K562 (cell line): ENCODE data around the gene SAT2. TPM values are rescaled to one million over a fixed set of nuclear protein-coding genes. Genes with fewer than 3 reads are reported as not detected.

Experiments
- ATAC-seq: fragments of 200-7000 bp; cut with Tn5 transposase; 3 replicates; pipeline ENCODE4 v1.9.1; 2020; ENCODE audit warnings: moderate library complexity
- BruUV-seq: library from RNA; stranded (reverse); fragments of 400-500 nt; replicated peaks from 2 replicates; lab custom pipeline; 2021; lab: Mats Ljungman, UMichigan
- CTCF ChIA-PET: fragments of 300-600 bp; formaldehyde crosslinking; extraction: SDS; loops from one replicate; lab custom pipeline; 2021; ENCODE audit warnings: low intra/inter-chr PET ratio; lab: Yijun Ruan, JAX
- POLR2A ChIA-PET: fragments of 300-600, 350-650 bp; sonication (Branson Sonifier 250); formaldehyde crosslinking; extraction: SDS; loops from one replicate; lab custom pipeline; 2021; ENCODE audit warnings: antibody characterized with exemption, inconsistent platforms; lab: Yijun Ruan, JAX
- DNase-seq, 4 experiments: peaks; one replicate each; pipeline versions ENCODE4 v3.0.0 to v3.0.0-alpha.2; 2011 to 2018; ENCODE audit warnings: low spot score in 3 of 4, mixed read lengths in 3 of 4; ENCODE audit errors: extremely low read depth in 1 of 4
- FAIRE-seq: peaks from 2 replicates; lab custom pipeline; 2011; peaks lifted over from hg19 to GRCh38; lab: Jason Lieb, UNC
- H2AFZ ChIP-seq: 2 replicates; pipeline ENCODE4 v1.6.0; 2011; ENCODE audit warnings: low read depth, low read length, control low read depth, inconsistent platforms
- H3K27ac ChIP-seq: fragments of 200-600 bp; 3 replicates; pipeline ENCODE4 v1.8.0; 2011; ENCODE audit warnings: low read depth, mild to moderate bottlenecking, control low read depth, inconsistent platforms, low read length, moderate library complexity, mixed read lengths; ENCODE audit errors: extremely low read depth
- H3K27me3 ChIP-seq, 2 experiments: fragments of 300-600 bp in 1 of 2; 2 replicates in 1 of 2; 3 replicates in 1 of 2; pipeline versions ENCODE4 v1.6.0 to v1.8.0; 2011; ENCODE audit warnings: inconsistent platforms in 2 of 2, low read length in 2 of 2, mild to moderate bottlenecking in 1 of 2, mixed read lengths in 1 of 2, moderate library complexity in 1 of 2; ENCODE audit not compliant: control insufficient read depth in 2 of 2, insufficient read depth in 2 of 2
- H3K36me3 ChIP-seq: fragments of 300-600 bp; 3 replicates; pipeline ENCODE4 v1.8.0; 2011; ENCODE audit warnings: mild to moderate bottlenecking, low read length, inconsistent platforms; ENCODE audit not compliant: control insufficient read depth, insufficient read depth
- H3K4me1 ChIP-seq, 2 experiments: fragments of 200-600 bp in 1 of 2; replicated peaks in 1 of 2; 2 replicates in 1 of 2; 3 replicates in 1 of 2; pipeline versions ENCODE4 v1.5.1 to v1.8.0; 2011; ENCODE audit warnings: inconsistent platforms in 2 of 2, low read length in 2 of 2, mild to moderate bottlenecking in 1 of 2, mixed read lengths in 1 of 2, moderate library complexity in 1 of 2; ENCODE audit not compliant: control insufficient read depth in 2 of 2, insufficient read depth in 2 of 2
- H3K4me2 ChIP-seq: 2 replicates; pipeline ENCODE4 v1.6.1; 2011; ENCODE audit warnings: low read length, control low read depth, inconsistent platforms, mixed read lengths; ENCODE audit not compliant: insufficient read depth
- H3K4me3 ChIP-seq: fragments of 200-600 bp; sonication (generic), shearing (Covaris generic); 2 replicates; pipeline ENCODE4 v1.5.1; 2016; ENCODE audit warnings: control low read depth, inconsistent platforms
- H3K79me2 ChIP-seq: fragments of 200-600 bp; 3 replicates; pipeline ENCODE4 v1.8.0; 2011; ENCODE audit warnings: low read length, inconsistent platforms; ENCODE audit not compliant: control insufficient read depth, insufficient read depth
- H3K9ac ChIP-seq, 2 experiments: 2 replicates each; pipeline versions ENCODE4 v1.6.0 to v1.6.1; 2011; ENCODE audit warnings: low read depth in 2 of 2, low read length in 2 of 2, control low read depth in 1 of 2, inconsistent platforms in 1 of 2, mild to moderate bottlenecking in 1 of 2, mixed read lengths in 1 of 2; ENCODE audit not compliant: insufficient read depth in 1 of 2
- H3K9me1 ChIP-seq: one replicate; pipeline ENCODE4 v1.6.0; 2011; ENCODE audit warnings: inconsistent platforms, mild to moderate bottlenecking, low read length, moderate library complexity; ENCODE audit not compliant: control insufficient read depth, insufficient read depth
- H3K9me3 ChIP-seq: replicated peaks from 2 replicates; pipeline ENCODE4 v1.5.1; 2011; ENCODE audit warnings: low read depth, low read length, inconsistent platforms; ENCODE audit not compliant: control insufficient read depth, insufficient read depth
- H4K20me1 ChIP-seq: replicated peaks from 2 replicates; pipeline ENCODE4 v1.6.1; 2011; ENCODE audit warnings: low read length, inconsistent platforms, mixed read lengths; ENCODE audit not compliant: control insufficient read depth, insufficient read depth
- AFF1 ChIP-seq, 2 experiments: fragments of 450-650 bp; IDR thresholded peaks; 2 replicates each; pipeline ENCODE4 v1.6.1; 2018; ENCODE audit warnings: mild to moderate bottlenecking in 2 of 2, low read depth in 1 of 2; ENCODE audit not compliant: partially characterized antibody in 2 of 2
- CEBPB ChIP-seq: fragments of 450-650 bp; IDR thresholded peaks from 2 replicates; pipeline ENCODE4 v1.6.1; 2016; ENCODE audit warnings: missing genetic modification characterization, missing compliant biosample characterization
- EZH2 ChIP-seq: IDR thresholded peaks from 2 replicates; pipeline ENCODE4 v1.6.1; 2012; ENCODE audit warnings: low read depth, mild to moderate bottlenecking, inconsistent platforms, low read length, borderline replicate concordance
- FIP1L1 ChIP-seq: fragments of 200-400 bp; formaldehyde crosslinking; IDR thresholded peaks from 2 replicates; pipeline ENCODE4 v1.6.1; 2018; ENCODE audit warnings: mild to moderate bottlenecking, low read depth, low read length; ENCODE audit not compliant: poor library complexity, severe bottlenecking
- L3MBTL2 ChIP-seq: fragments of 450-650 bp; IDR thresholded peaks from 2 replicates; pipeline ENCODE4 v1.6.1; 2016; ENCODE audit warnings: mild to moderate bottlenecking, moderate library complexity
- NR2C2 ChIP-seq, 2 experiments: fragments of 200-800 bp in 1 of 2; sonication (Bioruptor generic) in 1 of 2; sonication (generic) in 1 of 2; formaldehyde crosslinking in 1 of 2; IDR thresholded peaks; 2 replicates each; pipeline versions ENCODE4 v1.6.1 to v1.8.0; 2016 to 2022; ENCODE audit warnings: mild to moderate bottlenecking in 1 of 2, missing compliant biosample characterization in 1 of 2, missing genetic modification characterization in 1 of 2, missing genetic modification reagents in 1 of 2
- RFX5 ChIP-seq: IDR thresholded peaks from 2 replicates; pipeline ENCODE4 v1.6.1; 2011; ENCODE audit warnings: low read depth, mild to moderate bottlenecking, improper control_type of control experiment, low read length
- SMARCA4 ChIP-seq: fragments of 450-650 bp; IDR thresholded peaks from 2 replicates; pipeline ENCODE4 v1.6.1; 2016
- SMARCE1 ChIP-seq: fragments of 450-650 bp; IDR thresholded peaks from 2 replicates; pipeline ENCODE4 v1.7.1; 2016; ENCODE audit warnings: mild to moderate bottlenecking
- TEAD4 ChIP-seq, 2 experiments: sonication (generic) in 1 of 2; formaldehyde crosslinking in 1 of 2; IDR thresholded peaks; 2 replicates each; pipeline versions ENCODE4 v1.6.1 to v1.8.0; 2012 to 2022; ENCODE audit warnings: borderline replicate concordance in 1 of 2, inconsistent platforms in 1 of 2, low read length in 1 of 2, mild to moderate bottlenecking in 1 of 2, missing genetic modification reagents in 1 of 2
- TRIM28 ChIP-seq: fragments of 450-650 bp; IDR thresholded peaks from 2 replicates; pipeline ENCODE4 v1.6.1; 2017
- ZNF695 ChIP-seq: fragments of 450-650 bp; formaldehyde crosslinking; IDR thresholded peaks from 2 replicates; pipeline ENCODE4 v1.4.0; 2020; ENCODE audit warnings: mild to moderate bottlenecking, moderate library complexity
- ZNF780A ChIP-seq: fragments of 250-450 bp; sonication (Bioruptor Pico); IDR thresholded peaks from 2 replicates; pipeline ENCODE4 v1.5.0; 2021; ENCODE audit warnings: mild to moderate bottlenecking
- WGBS: fragments of 100-300 bp; shearing (Covaris generic); methylation state at CpG from one replicate; pipeline ENCODE4 v1.1.6; 2016; ENCODE audit warnings: low coverage, mixed read lengths; ENCODE audit not compliant: insufficient coverage; ENCODE audit errors: missing lambda C conversion rate; 5-methylcytosine and 5-hydroxymethylcytosine counted together
- in situ Hi-C: fragments of 300-500 bp; cut with MboI; formaldehyde crosslinking; loops from 4 replicates; pipeline ENCODE4 v1.15.0; 2018; ENCODE audit warnings: inconsistent platforms, mixed read lengths
- intact Hi-C: fragments of 100-400 bp; cut with micrococcal nuclease; formaldehyde crosslinking; loops from 2 replicates; pipeline ENCODE4 v1.14.2; 2022
- polyA plus RNA-seq, 8 experiments: library from polyadenylated mRNA; depleted of rRNA in 4 of 8; stranded (reverse) in 5 of 8; unstranded in 3 of 8; fragments of >200 nt; fragmentation: Nextera tagmentation in 2 of 8; fragmentation: Illumina TruSeq in 1 of 8; extraction: Ambion mirVana in 2 of 8; extraction: Trizol in 1 of 8; gene quantifications; 2 replicates each; pipeline versions ENCODE4 v1.2.1 to v1.2.3, GENCODE V29; 2011 to 2014; ENCODE audit warnings: inconsistent platforms in 1 of 8, missing spikeins in 1 of 8
- total RNA-seq, 7 experiments: library from RNA; depleted of rRNA in 6 of 7; stranded (reverse); fragments of >200 nt in 6 of 7; fragmentation: Illumina TruSeq in 2 of 7; extraction: Trizol in 2 of 7; gene quantifications; 2 replicates each; pipeline versions ENCODE4 v1.2.1 to v1.2.3, GENCODE V29; 2011 to 2021; ENCODE audit warnings: low replicate concordance in 1 of 7
- TF ChIP-seq, protein P1 (sequence below): fragments of 450-650 bp; IDR thresholded peaks from 2 replicates; pipeline ENCODE4 v1.6.1; 2014; ENCODE audit warnings: low read depth, mild to moderate bottlenecking, moderate library complexity, borderline replicate concordance
- TF ChIP-seq, protein P2 (sequence below): sonication (generic); IDR thresholded peaks from 2 replicates; pipeline ENCODE4 v1.6.1; 2016

Gene SAT2
- total and polyA plus RNA-seq, 9 of the 15 experiments (the other 6 are each of a cell fraction or from before 2014, with no cell fraction given) = 2.0 to 8.0 (median 5.3) TPM

DNA sequence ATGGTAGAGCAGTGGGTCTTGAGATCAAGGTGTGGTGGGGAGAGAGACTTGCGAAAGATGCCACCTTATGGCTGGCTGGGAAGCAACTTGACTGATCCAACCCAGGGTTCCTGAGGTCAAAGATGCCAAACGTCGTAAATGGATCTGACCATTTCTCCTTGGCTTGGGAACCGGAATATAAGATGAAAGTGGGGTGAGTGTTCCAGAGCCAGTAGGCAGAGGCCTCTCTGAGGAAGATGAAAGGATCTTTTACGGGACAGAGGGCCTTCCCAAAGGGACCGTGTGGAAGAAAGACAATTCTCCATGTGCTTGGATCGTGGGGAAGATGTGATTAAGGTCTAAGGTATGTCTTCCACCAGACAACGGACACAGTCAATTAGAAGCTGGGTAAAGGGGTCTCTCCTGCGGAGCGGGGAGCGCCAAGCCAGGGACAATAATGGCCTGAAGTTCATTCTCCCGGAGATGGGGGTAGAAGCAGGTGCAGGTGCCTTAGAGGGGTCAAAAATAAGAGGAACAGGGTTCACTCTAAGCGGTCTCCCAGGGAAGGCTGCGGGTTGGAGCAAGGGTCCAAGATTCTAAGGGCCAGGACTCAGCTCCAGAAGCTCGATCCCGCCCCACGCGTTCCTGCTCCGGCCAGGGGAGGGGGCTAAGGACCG lies 13.7 kb downstream of the SAT2 start:
- FAIRE-seq (peak; percentile 54), ATAC-seq (no peak), DNase-seq (no peak)
- H4K20me1 ChIP-seq = no peaks in the 10 kb centered on the region; the same call in 1 of the 2 replicates
- H3K27me3 ChIP-seq = no peaks in the 10 kb centered on the region
- no peaks in the 10 kb centered on the region for H3K9me3 ChIP-seq
- BruUV-seq = TSS peak; percentile 54
- intact Hi-C loops = no loop called here
- H3K36me3 ChIP-seq = peaks cover 14% of the 10 kb centered on the region; the same call in 2 of the 3 replicates
- H3K4me2 ChIP-seq = peak overlapping the region; percentile 82
- peaks cover 16 to 27% of the 10 kb centered on the region in 2 experiments; a peak in 4 of 5 replicates for H3K4me1 ChIP-seq
- H2AFZ ChIP-seq = peak overlapping the region; percentile 4; the same call in 1 of the 2 replicates
- H3K9ac ChIP-seq = peak overlapping the region; percentile 80 to 96
- H3K27ac ChIP-seq = peak overlapping the region; percentile 80
- 0% methylated on average over 12 of the region's 20 CpGs for WGBS
- H3K79me2 ChIP-seq = peaks cover 51% of the 10 kb centered on the region
- in situ Hi-C loops = no loop called here
- peak overlapping the region; percentile 81 for H3K4me3 ChIP-seq
- ChIA-PET POLR2A (interaction anchor here (0.8 to 4.0 kb wide), 4 partner anchors 23 to 245 kb away, joined by 3 to 28 read pairs (median 4); partner anchors contain the start of genes MPDU1 and TP53), CTCF (no interaction called here)
- H3K9me1 ChIP-seq = peaks cover 6% of the 10 kb centered on the region
- TF ChIP-seq SMARCE1 = 0 out of 2 replicates have a peak, but pooled peaks have one; percentile 49
- TF ChIP-seq CEBPB = peak; percentile 37; the same call in 1 of the 2 replicates
- TF ChIP-seq, protein P1, sequence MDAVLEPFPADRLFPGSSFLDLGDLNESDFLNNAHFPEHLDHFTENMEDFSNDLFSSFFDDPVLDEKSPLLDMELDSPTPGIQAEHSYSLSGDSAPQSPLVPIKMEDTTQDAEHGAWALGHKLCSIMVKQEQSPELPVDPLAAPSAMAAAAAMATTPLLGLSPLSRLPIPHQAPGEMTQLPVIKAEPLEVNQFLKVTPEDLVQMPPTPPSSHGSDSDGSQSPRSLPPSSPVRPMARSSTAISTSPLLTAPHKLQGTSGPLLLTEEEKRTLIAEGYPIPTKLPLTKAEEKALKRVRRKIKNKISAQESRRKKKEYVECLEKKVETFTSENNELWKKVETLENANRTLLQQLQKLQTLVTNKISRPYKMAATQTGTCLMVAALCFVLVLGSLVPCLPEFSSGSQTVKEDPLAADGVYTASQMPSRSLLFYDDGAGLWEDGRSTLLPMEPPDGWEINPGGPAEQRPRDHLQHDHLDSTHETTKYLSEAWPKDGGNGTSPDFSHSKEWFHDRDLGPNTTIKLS = no peak
- no peak for TF ChIP-seq FIP1L1
- no peak for TF ChIP-seq RFX5
- no peak for TF ChIP-seq ZNF695 (CRISPR knock-in tag)
- TF ChIP-seq SMARCA4 = peak; percentile 63
- TF ChIP-seq, protein P2, sequence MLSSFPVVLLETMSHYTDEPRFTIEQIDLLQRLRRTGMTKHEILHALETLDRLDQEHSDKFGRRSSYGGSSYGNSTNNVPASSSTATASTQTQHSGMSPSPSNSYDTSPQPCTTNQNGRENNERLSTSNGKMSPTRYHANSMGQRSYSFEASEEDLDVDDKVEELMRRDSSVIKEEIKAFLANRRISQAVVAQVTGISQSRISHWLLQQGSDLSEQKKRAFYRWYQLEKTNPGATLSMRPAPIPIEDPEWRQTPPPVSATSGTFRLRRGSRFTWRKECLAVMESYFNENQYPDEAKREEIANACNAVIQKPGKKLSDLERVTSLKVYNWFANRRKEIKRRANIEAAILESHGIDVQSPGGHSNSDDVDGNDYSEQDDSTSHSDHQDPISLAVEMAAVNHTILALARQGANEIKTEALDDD = no peak
- TF ChIP-seq TEAD4 (IDR thresholded peaks at IDR 0.05; ENCODE audit: low read length) = no peak
- no peak for TF ChIP-seq TEAD4 (CRISPR knock-in tag; IDR thresholded peaks at IDR 0.05; ENCODE audit: borderline replicate concordance)
- TF ChIP-seq NR2C2 (CRISPR knock-in tag; IDR thresholded peaks at IDR 0.05) = no peak
- 0 out of 2 replicates have a peak, but pooled peaks have one; percentile 4 for TF ChIP-seq NR2C2 (tag; IDR thresholded peaks at IDR 0.05)
- no peak for TF ChIP-seq L3MBTL2
- no peak for TF ChIP-seq EZH2
- TF ChIP-seq TRIM28 = no peak
- TF ChIP-seq AFF1 (IDR thresholded peaks at IDR 0.05; ENCODE audit: low read depth in 1 of 2, partially characterized antibody in 2 of 2) = no peak
- no peak for TF ChIP-seq ZNF780A (CRISPR knock-in tag)
